ENCODE data around the gene PHLDA3. TPM values are rescaled to one million over a fixed set of nuclear protein-coding genes. Genes with fewer than 3 reads are reported as not detected.

The PHLDA3 gene
- total RNA-seq, 1 experiment from 2014 or later: 22.1 TPM

- DNase-seq (ENCODE audit: low read depth, low spot score) (no peak), ATAC-seq (no peak)
- Histone ChIP-seq H3K9me3 (ENCODE audit: control insufficient read depth in 1 of 2, insufficient read depth in 1 of 2, low read depth in 1 of 2, low read length in 2 of 2) (no peaks in the 10 kb centered on the region), H3K9me2 (ENCODE audit: insufficient read depth) (no peaks in the 10 kb centered on the region), H3K4me1 (ENCODE audit: control insufficient read depth in 1 of 2, insufficient read depth in 2 of 2, low read length in 2 of 2) (peaks cover 13 to 35% of the 10 kb centered on the region in 2 experiments), H3K27ac (ENCODE audit: low read depth, low read length) (no peak overlapping the region), H3K9ac (ENCODE audit: low read length) (no peak overlapping the region), H3K27me3 (ENCODE audit: insufficient read depth, low read length) (no peaks in the 10 kb centered on the region), H4K20me1 (ENCODE audit: insufficient read depth) (no peaks in the 10 kb centered on the region), H3K36me3 (ENCODE audit: control insufficient read depth in 1 of 2, insufficient read depth in 2 of 2, low read length in 2 of 2) (no peaks in the 10 kb centered on the region), H3K79me2 (ENCODE audit: insufficient read depth, low read length) (peaks cover 2% of the 10 kb centered on the region; the same call in 1 of the 2 replicates), H3K4me2 (ENCODE audit: low read length) (no peak overlapping the region), H2AFZ (ENCODE audit: low read depth, low read length, poor library complexity, severe bottlenecking) (no peak overlapping the region), H3K4me3 (replicated peaks in 1 of 2; ENCODE audit: low read depth in 1 of 2, low read length in 2 of 2) (no peak overlapping the region)
- TF ChIP-seq POLR2AphosphoS5 (IDR thresholded peaks at IDR 0.05; ENCODE audit: low read depth, low read length) (no peak), SRF (IDR thresholded peaks at IDR 0.05; ENCODE audit: low read depth) (no peak), RAD21 (IDR thresholded peaks at IDR 0.05; ENCODE audit: low read depth) (no peak), EZH2 (IDR thresholded peaks at IDR 0.05) (no peak), CBX3 (IDR thresholded peaks at IDR 0.05; ENCODE audit: low read depth) (no peak), SIN3A (IDR thresholded peaks at IDR 0.05; ENCODE audit: low read depth) (no peak), ZFX (IDR thresholded peaks at IDR 0.05) (no peak), POLR2A (IDR thresholded peaks at IDR 0.05; ENCODE audit: borderline replicate concordance, extremely low read depth, insufficient read depth, insufficient read length) (no peak), FOSL1 (IDR thresholded peaks at IDR 0.05; ENCODE audit: low read depth) (no peak), JUND (IDR thresholded peaks at IDR 0.05) (no peak), ELF1 (IDR thresholded peaks at IDR 0.05; ENCODE audit: borderline replicate concordance, low read depth) (no peak)
- TF ChIP-seq, protein P1, sequence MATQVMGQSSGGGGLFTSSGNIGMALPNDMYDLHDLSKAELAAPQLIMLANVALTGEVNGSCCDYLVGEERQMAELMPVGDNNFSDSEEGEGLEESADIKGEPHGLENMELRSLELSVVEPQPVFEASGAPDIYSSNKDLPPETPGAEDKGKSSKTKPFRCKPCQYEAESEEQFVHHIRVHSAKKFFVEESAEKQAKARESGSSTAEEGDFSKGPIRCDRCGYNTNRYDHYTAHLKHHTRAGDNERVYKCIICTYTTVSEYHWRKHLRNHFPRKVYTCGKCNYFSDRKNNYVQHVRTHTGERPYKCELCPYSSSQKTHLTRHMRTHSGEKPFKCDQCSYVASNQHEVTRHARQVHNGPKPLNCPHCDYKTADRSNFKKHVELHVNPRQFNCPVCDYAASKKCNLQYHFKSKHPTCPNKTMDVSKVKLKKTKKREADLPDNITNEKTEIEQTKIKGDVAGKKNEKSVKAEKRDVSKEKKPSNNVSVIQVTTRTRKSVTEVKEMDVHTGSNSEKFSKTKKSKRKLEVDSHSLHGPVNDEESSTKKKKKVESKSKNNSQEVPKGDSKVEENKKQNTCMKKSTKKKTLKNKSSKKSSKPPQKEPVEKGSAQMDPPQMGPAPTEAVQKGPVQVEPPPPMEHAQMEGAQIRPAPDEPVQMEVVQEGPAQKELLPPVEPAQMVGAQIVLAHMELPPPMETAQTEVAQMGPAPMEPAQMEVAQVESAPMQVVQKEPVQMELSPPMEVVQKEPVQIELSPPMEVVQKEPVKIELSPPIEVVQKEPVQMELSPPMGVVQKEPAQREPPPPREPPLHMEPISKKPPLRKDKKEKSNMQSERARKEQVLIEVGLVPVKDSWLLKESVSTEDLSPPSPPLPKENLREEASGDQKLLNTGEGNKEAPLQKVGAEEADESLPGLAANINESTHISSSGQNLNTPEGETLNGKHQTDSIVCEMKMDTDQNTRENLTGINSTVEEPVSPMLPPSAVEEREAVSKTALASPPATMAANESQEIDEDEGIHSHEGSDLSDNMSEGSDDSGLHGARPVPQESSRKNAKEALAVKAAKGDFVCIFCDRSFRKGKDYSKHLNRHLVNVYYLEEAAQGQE (IDR thresholded peaks at IDR 0.05; ENCODE audit: low read depth): no peak
- BruUV-seq (replicated peaks): no TSS peak
- ChIA-PET CTCF (no interaction called here), POLR2A (no interaction called here), RAD21 (ENCODE audit: low non-redundant PET in 1 of 2, low total read pairs in 2 of 2, uncharacterized antibody in 2 of 2, unreplicated experiment in 2 of 2) (no interaction called here)
- intact Hi-C loops (cut with micrococcal nuclease): no loop called here
Measured at GRCh38 chr1:201508809-201509208, 39.8 kb upstream of the PHLDA3 start.
